Endometrial microvascular endothelial cells (primary cell): ENCODE results near the gene TTF2. TPM values are rescaled to one million over a fixed set of nuclear protein-coding genes. Genes with fewer than 3 reads are reported as not detected.
"Not testable (repeated sequence)": the region's sequence is repeated elsewhere in the genome, so short reads cannot be mapped to it uniquely, and the experiment has no call there.

Source experiments
- in situ Hi-C: cut with HindIII; loops from 2 replicates; pipeline ENCODE4 v1.10.0; 2017; ENCODE audit warnings: low sequenced_read_pairs, low pct_unique_long_range_greater_than_20kb; ENCODE audit errors: inconsistent ontology term
- total RNA-seq: library from RNA; depleted of rRNA; stranded (reverse); fragments of >200 nt; gene quantifications from one replicate; pipeline ENCODE4 v1.2.3, GENCODE V29; 2015; ENCODE audit errors: inconsistent ontology term

TTF2 gene
- total RNA-seq, 1 donor from 2014 or later: 26.9 TPM

- in situ Hi-C loops: no loop called here
Observed at GRCh38 chr1:117112047-117112717, 52.1 kb downstream of the TTF2 start.

GRCh38 chr1:117113199-117113598 lies 53.1 kb downstream of the TTF2 start:
- in situ Hi-C loops: no loop called here

GRCh38 chr1:117114877-117115276 lies 54.8 kb downstream of the TTF2 start:
- in situ Hi-C loops: no loop called here

GRCh38 chr1:117116090-117116783 lies 56.1 kb downstream of the TTF2 start:
- in situ Hi-C loops: no loop called here

GRCh38 chr1:117116784-117117130 lies 56.6 kb downstream of the TTF2 start:
- in situ Hi-C loops: no loop called here

- in situ Hi-C loops: no loop called here
Observed at GRCh38 chr1:117117697-117118096, 57.6 kb downstream of the TTF2 start.

GRCh38 chr1:117118137-117118536 lies 58.0 kb downstream of the TTF2 start:
- in situ Hi-C loops: no loop called here

GRCh38 chr1:117119144-117119543 lies 59.0 kb downstream of the TTF2 start:
- in situ Hi-C loops: not testable (repeated sequence)

- in situ Hi-C loops: no loop called here
Observed at GRCh38 chr1:117120774-117121588, 60.9 kb downstream of the TTF2 start.

- in situ Hi-C loops: no loop called here
Observed at GRCh38 chr1:117121589-117122329, 61.6 kb downstream of the TTF2 start, which contains the start of gene TRIM45. TRIM45 (minus strand) TSS chr1:117121749; CDS start chr1:117121201, 548 bp downstream.

GRCh38 chr1:117122330-117123025 lies 62.4 kb downstream of the TTF2 start:
- in situ Hi-C loops: no loop called here

- in situ Hi-C loops: no loop called here
Observed at GRCh38 chr1:117123274-117123673, 63.1 kb downstream of the TTF2 start.

GRCh38 chr1:117124661-117125060 lies 64.5 kb downstream of the TTF2 start:
- in situ Hi-C loops: no loop called here

GRCh38 chr1:117127795-117128194 lies 67.7 kb downstream of the TTF2 start:
- in situ Hi-C loops: no loop called here

- in situ Hi-C loops: no loop called here
Observed at GRCh38 chr1:117128323-117129079, 68.4 kb downstream of the TTF2 start.

- in situ Hi-C loops: no loop called here
Observed at GRCh38 chr1:117130526-117130925, 70.4 kb downstream of the TTF2 start.

- in situ Hi-C loops: no loop called here
Observed at GRCh38 chr1:117135329-117135728, 75.2 kb downstream of the TTF2 start.

GRCh38 chr1:117136749-117137148 lies 76.6 kb downstream of the TTF2 start:
- in situ Hi-C loops: no loop called here
